Endothelial cell of umbilical vein (primary cell): ENCODE measurements around the gene AMIGO3. TPM values are rescaled to one million over a fixed set of nuclear protein-coding genes. Genes with fewer than 3 reads are reported as not detected.

Experiments used
- BruUV-seq: library from RNA; stranded (reverse); fragments of 400-500 nt; replicated peaks from 2 replicates; lab custom pipeline; 2021; lab: Mats Ljungman, UMichigan
- CTCF ChIA-PET: fragments of 300-600, 350-600 bp; sonication (Branson Sonifier 250); formaldehyde crosslinking; loops from one replicate; lab custom pipeline; 2021; ENCODE audit warnings: antibody characterized with exemption, inconsistent platforms; lab: Charles Lee
- POLR2A ChIA-PET: fragments of 300-600, 350-600 bp; sonication (Branson Sonifier 250); formaldehyde crosslinking; loops from one replicate; lab custom pipeline; 2021; ENCODE audit warnings: antibody characterized with exemption, inconsistent platforms; lab: Charles Lee
- DNase-seq: peaks from one replicate; pipeline ENCODE4 v3.0.0-alpha.2; 2011; ENCODE audit warnings: low read depth, low spot score
- FAIRE-seq: peaks from 2 replicates; lab custom pipeline; 2011; peaks lifted over from hg19 to GRCh38; lab: Jason Lieb, UNC
- H2AFZ ChIP-seq: 2 replicates; pipeline ENCODE4 v1.6.0; 2012; ENCODE audit warnings: low read depth, low read length, control low read depth, inconsistent platforms
- H3K27ac ChIP-seq: 2 replicates; pipeline ENCODE4 v1.5.1; 2011; ENCODE audit warnings: low read depth, mild to moderate bottlenecking, control low read depth, low read length, moderate library complexity; ENCODE audit not compliant: insufficient read depth
- H3K27me3 ChIP-seq, 2 experiments: 2 replicates each; pipeline versions ENCODE4 v1.6.0 to v1.6.1; 2011; ENCODE audit warnings: low read length in 2 of 2, mixed read lengths in 1 of 2; ENCODE audit not compliant: control insufficient read depth in 2 of 2, insufficient read depth in 2 of 2
- H3K36me3 ChIP-seq, 2 experiments: 2 replicates in 1 of 2; 3 replicates in 1 of 2; pipeline ENCODE4 v1.5.1; 2011; ENCODE audit warnings: low read length in 2 of 2, mild to moderate bottlenecking in 1 of 2, moderate library complexity in 1 of 2; ENCODE audit not compliant: control insufficient read depth in 2 of 2, insufficient read depth in 2 of 2; ENCODE audit errors: extremely low read depth in 1 of 2
- H3K4me1 ChIP-seq: 3 replicates; pipeline ENCODE4 v1.5.1; 2011; ENCODE audit warnings: mild to moderate bottlenecking, low read length; ENCODE audit not compliant: control insufficient read depth, insufficient read depth; ENCODE audit errors: extremely low read depth
- H3K4me2 ChIP-seq: 2 replicates; pipeline ENCODE4 v1.6.1; 2011; ENCODE audit warnings: low read length, control low read depth, mixed read lengths; ENCODE audit not compliant: insufficient read depth
- H3K4me3 ChIP-seq, 3 experiments: fragments of 200-600 bp in 1 of 3; sonication (generic), shearing (Covaris generic) in 1 of 3; replicated peaks in 1 of 3; 2 replicates each; pipeline ENCODE4 v1.5.1; 2011 to 2016; ENCODE audit warnings: control low read depth in 3 of 3, low read length in 3 of 3, mild to moderate bottlenecking in 2 of 3, inconsistent platforms in 1 of 3, low read depth in 1 of 3, moderate library complexity in 1 of 3; ENCODE audit not compliant: insufficient read depth in 1 of 3
- H3K79me2 ChIP-seq: 2 replicates; pipeline ENCODE4 v1.6.0; 2012; ENCODE audit warnings: low read length, inconsistent platforms; ENCODE audit not compliant: control insufficient read depth, insufficient read depth
- H3K9ac ChIP-seq: replicated peaks from 2 replicates; pipeline ENCODE3; 2011; ENCODE audit warnings: low read length, control low read depth; ENCODE audit not compliant: insufficient read depth; ENCODE audit errors: extremely low read depth
- H3K9me1 ChIP-seq: replicated peaks from 3 replicates; pipeline ENCODE4 v1.6.0; 2011; ENCODE audit warnings: mild to moderate bottlenecking, low read length; ENCODE audit not compliant: control insufficient read depth, insufficient read depth; ENCODE audit errors: extremely low read depth
- H3K9me3 ChIP-seq: replicated peaks from 2 replicates; pipeline ENCODE4 v1.5.1; 2012; ENCODE audit warnings: low read length, inconsistent platforms; ENCODE audit not compliant: control insufficient read depth, insufficient read depth
- H4K20me1 ChIP-seq: replicated peaks from 2 replicates; pipeline ENCODE3; 2011; ENCODE audit warnings: mild to moderate bottlenecking, low read length; ENCODE audit not compliant: control insufficient read depth, insufficient read depth; ENCODE audit errors: extremely low read depth
- CTCF ChIP-seq, 2 donors: IDR thresholded peaks; 1 replicate in 1 of 2; 2 replicates in 1 of 2; pipeline ENCODE4 v1.5.1; 2011; ENCODE audit warnings: low read length in 2 of 2, mild to moderate bottlenecking in 2 of 2, moderate library complexity in 2 of 2, control low read depth in 1 of 2, inconsistent platforms in 1 of 2, low read depth in 1 of 2; ENCODE audit not compliant: insufficient read depth in 1 of 2; ENCODE audit errors: extremely low read depth in 1 of 2
- EZH2 ChIP-seq: IDR thresholded peaks from 2 replicates; pipeline ENCODE4 v1.6.1; 2012; ENCODE audit warnings: borderline replicate concordance, low read depth, mild to moderate bottlenecking, moderate library complexity, low read length, inconsistent platforms; ENCODE audit not compliant: severe bottlenecking
- FOS ChIP-seq: IDR thresholded peaks from 2 replicates; pipeline ENCODE4 v1.6.1; 2011; ENCODE audit warnings: mild to moderate bottlenecking, low read length, moderate library complexity, borderline replicate concordance; ENCODE audit not compliant: insufficient read depth
- GATA2 ChIP-seq: IDR thresholded peaks from 2 replicates; pipeline ENCODE4 v1.7.0; 2011; ENCODE audit warnings: low read depth, mild to moderate bottlenecking, moderate library complexity, mixed read lengths, low read length; ENCODE audit not compliant: insufficient read length, insufficient read depth
- JUN ChIP-seq: IDR thresholded peaks from 2 replicates; pipeline ENCODE4 v1.6.1; 2011; ENCODE audit warnings: borderline replicate concordance, low read depth; ENCODE audit not compliant: insufficient read length, insufficient read depth
- MAX ChIP-seq: IDR thresholded peaks from 2 replicates; pipeline ENCODE4 v1.6.1; 2011; ENCODE audit not compliant: insufficient read depth, insufficient read length
- MYC ChIP-seq: IDR thresholded peaks from one replicate; pipeline ENCODE4 v1.6.1; 2011; ENCODE audit warnings: mild to moderate bottlenecking, low read depth, low read length
- POLR2A ChIP-seq: IDR thresholded peaks from 2 replicates; pipeline ENCODE4 v1.6.1; 2012; ENCODE audit warnings: low read depth, mild to moderate bottlenecking, control low read depth, low read length
- POLR2AphosphoS5 ChIP-seq: IDR thresholded peaks from 2 replicates; pipeline ENCODE4 v1.6.1; 2012; ENCODE audit warnings: low read depth, mild to moderate bottlenecking, control low read depth, low read length, moderate library complexity; ENCODE audit not compliant: insufficient read depth
- dilution Hi-C: fragments of 300-500 bp; cut with MboI; formaldehyde crosslinking; loops from one replicate; pipeline ENCODE4 v1.15.0; 2019; ENCODE audit warnings: low sequenced_read_pairs; ENCODE audit not compliant: extremely low pct_ligation_motif_present
- intact Hi-C: fragments of 100-400 bp; cut with micrococcal nuclease; formaldehyde crosslinking; loops from one replicate; pipeline ENCODE4 v1.10.0; 2022
- polyA plus RNA-seq, 4 experiments: library from polyadenylated mRNA; depleted of rRNA in 3 of 4; stranded (reverse) in 3 of 4; unstranded in 1 of 4; fragments of >200 nt; gene quantifications; 2 replicates each; pipeline versions ENCODE4 v1.2.1 to v1.2.3, GENCODE V29; 2011 to 2012; ENCODE audit warnings: missing spikeins in 1 of 4
- total RNA-seq: library from RNA; stranded (reverse); gene quantifications from 2 replicates; pipeline ENCODE4 v1.2.3, GENCODE V29; 2021

AMIGO3 gene
- total and polyA plus RNA-seq, 2 donors (not counting 3 experiments of a cell fraction or from before 2014, with no cell fraction given) = 0.21 TPM; not detected in 1

DNA sequence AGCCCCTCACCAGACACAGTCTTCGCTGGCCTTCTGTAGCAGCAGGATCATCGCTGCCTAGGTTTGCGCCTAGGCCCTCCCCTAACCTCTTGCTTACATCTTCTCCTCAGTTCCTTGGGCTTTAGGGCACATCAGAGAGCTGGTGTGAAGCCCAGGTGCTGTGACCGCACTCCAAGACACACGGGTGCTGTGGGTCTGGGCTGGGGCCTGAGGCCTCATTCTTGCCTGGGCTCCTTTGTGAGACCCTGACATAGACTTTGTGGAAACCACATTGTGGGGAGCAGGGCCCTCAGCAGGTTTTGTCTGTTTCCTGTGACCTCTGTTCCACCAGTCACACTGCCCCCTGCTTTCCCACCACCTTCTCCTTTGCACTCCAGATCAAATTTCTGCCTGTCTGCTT lies 8.0 kb downstream of the AMIGO3 start:
- no peaks in the 10 kb centered on the region for H4K20me1 ChIP-seq
- ChIA-PET CTCF (no interaction called here), POLR2A (no interaction called here)
- H3K4me2 ChIP-seq = no peak overlapping the region
- H3K9ac ChIP-seq = no peak overlapping the region
- H3K9me1 ChIP-seq = no peaks in the 10 kb centered on the region
- no peaks in the 10 kb centered on the region for H3K9me3 ChIP-seq
- DNase-seq (no peak), FAIRE-seq (no peak)
- H2AFZ ChIP-seq = no peak overlapping the region
- H3K4me3 ChIP-seq = no peak overlapping the region
- H3K79me2 ChIP-seq = no peaks in the 10 kb centered on the region
- dilution Hi-C loops = no loop called here
- BruUV-seq = no TSS peak
- no peak overlapping the region for H3K27ac ChIP-seq
- no peaks in the 10 kb centered on the region for H3K27me3 ChIP-seq
- H3K4me1 ChIP-seq = no peaks in the 10 kb centered on the region
- intact Hi-C loops = no loop called here
- H3K36me3 ChIP-seq = peaks cover 0 to 6% of the 10 kb centered on the region in 2 experiments
- TF ChIP-seq JUN = no peak
- no peak for TF ChIP-seq MYC
- TF ChIP-seq FOS = no peak
- TF ChIP-seq MAX = no peak
- TF ChIP-seq POLR2AphosphoS5 = no peak
- no peak for TF ChIP-seq EZH2
- TF ChIP-seq CTCF (IDR thresholded peaks at IDR 0.05; ENCODE audit: extremely low read depth in 1 of 2, insufficient read depth in 1 of 2, low read depth in 1 of 2, low read length in 2 of 2) = no peak
- no peak for TF ChIP-seq GATA2
- TF ChIP-seq POLR2A = no peak
